Measurements from ENCODE around the gene EEFSEC. TPM values are rescaled to one million over a fixed set of nuclear protein-coding genes. Genes with fewer than 3 reads are reported as not detected.

Gene EEFSEC
- polyA plus RNA-seq, 1 donor from 2014 or later: 4.6 TPM

- Histone ChIP-seq H3K9me3 (ENCODE audit: low read length) (no peaks in the 10 kb centered on the region), H3K36me3 (ENCODE audit: insufficient read depth, low read length) (no peaks in the 10 kb centered on the region), H3K27me3 (ENCODE audit: insufficient read depth, low read depth, low read length) (no peaks in the 10 kb centered on the region), H2AFZ (ENCODE audit: low read depth, low read length) (no peak overlapping the region), H3K9ac (ENCODE audit: low read length) (no peak overlapping the region), H3K79me2 (replicated peaks; ENCODE audit: insufficient read depth, low read length) (no peaks in the 10 kb centered on the region), H3K9me2 (ENCODE audit: insufficient read depth, low read length) (no peaks in the 10 kb centered on the region), H3K4me2 (ENCODE audit: low read length) (no peak overlapping the region), H3K4me3 (ENCODE audit: low read length) (no peak overlapping the region), H3F3A (ENCODE audit: insufficient read depth, low read length, poor library complexity, severe bottlenecking) (no peaks in the 10 kb centered on the region), H4K20me1 (ENCODE audit: insufficient read depth) (no peaks in the 10 kb centered on the region), H3K27ac (ENCODE audit: low read length) (no peak overlapping the region)
- TF ChIP-seq REST (IDR thresholded peaks at IDR 0.05; ENCODE audit: borderline replicate concordance) (no peak), TAF1 (IDR thresholded peaks at IDR 0.05; ENCODE audit: low read depth) (no peak), EP300 (conservative IDR thresholded peaks at IDR 0.05; ENCODE audit: poor library complexity, severe bottlenecking) (no peak)
Measured at GRCh38 chr3:128372281-128372680, 219.0 kb downstream of the EEFSEC start.

- Histone ChIP-seq H3K9me3 (ENCODE audit: low read length) (no peaks in the 10 kb centered on the region), H3K27me3 (ENCODE audit: insufficient read depth, low read depth, low read length) (no peaks in the 10 kb centered on the region), H3F3A (ENCODE audit: insufficient read depth, low read length, poor library complexity, severe bottlenecking) (no peaks in the 10 kb centered on the region), H2AFZ (ENCODE audit: low read depth, low read length) (no peak overlapping the region), H4K20me1 (ENCODE audit: insufficient read depth) (no peaks in the 10 kb centered on the region), H3K9me2 (ENCODE audit: insufficient read depth, low read length) (no peaks in the 10 kb centered on the region), H3K4me3 (ENCODE audit: low read length) (no peak overlapping the region), H3K79me2 (replicated peaks; ENCODE audit: insufficient read depth, low read length) (no peaks in the 10 kb centered on the region), H3K9ac (ENCODE audit: low read length) (no peak overlapping the region), H3K36me3 (ENCODE audit: insufficient read depth, low read length) (no peaks in the 10 kb centered on the region), H3K27ac (ENCODE audit: low read length) (no peak overlapping the region), H3K4me2 (ENCODE audit: low read length) (no peak overlapping the region)
- TF ChIP-seq RAD21 (conservative IDR thresholded peaks at IDR 0.05) (no peak), TAF1 (IDR thresholded peaks at IDR 0.05; ENCODE audit: low read depth) (no peak), REST (IDR thresholded peaks at IDR 0.05; ENCODE audit: borderline replicate concordance) (no peak), SMC3 (conservative IDR thresholded peaks at IDR 0.05; ENCODE audit: poor library complexity) (no peak), POLR2AphosphoS5 (IDR thresholded peaks at IDR 0.05) (no peak), CTCF (IDR thresholded peaks at IDR 0.05; ENCODE audit: poor library complexity, severe bottlenecking) (no peak), EZH2 (IDR thresholded peaks at IDR 0.05; ENCODE audit: borderline replicate concordance, insufficient read depth, low read length, poor library complexity, severe bottlenecking) (no peak), EP300 (conservative IDR thresholded peaks at IDR 0.05; ENCODE audit: poor library complexity, severe bottlenecking) (no peak), MXI1 (conservative IDR thresholded peaks at IDR 0.05; ENCODE audit: poor library complexity, severe bottlenecking) (no peak)
Measured at GRCh38 chr3:128372707-128373533, 219.6 kb downstream of the EEFSEC start.

All from neural cell (in vitro differentiated cells).